Immature natural killer cell (primary cell): ENCODE data around the gene NKD1. TPM values are rescaled to one million over a fixed set of nuclear protein-coding genes. Genes with fewer than 3 reads are reported as not detected.

Source experiments
- DNase-seq, 3 donors: peaks; one replicate each; pipeline ENCODE4 v3.0.0; 2022; ENCODE audit warnings: mixed read lengths in 1 of 3
- H3K27ac Mint-ChIP-seq, 6 donors: one replicate each; pipeline ENCODE4 v1.8.0; 2020; ENCODE audit warnings: mixed read lengths in 6 of 6, mild to moderate bottlenecking in 5 of 6, inconsistent platforms in 4 of 6, moderate library complexity in 3 of 6
- H3K27me3 Mint-ChIP-seq, 3 donors: one replicate each; pipeline ENCODE4 v1.8.0; 2020 to 2021; ENCODE audit warnings: low read depth in 3 of 3, mild to moderate bottlenecking in 3 of 3, mixed read lengths in 3 of 3, moderate library complexity in 3 of 3, inconsistent platforms in 1 of 3
- H3K36me3 Mint-ChIP-seq, 3 donors: one replicate each; pipeline ENCODE4 v1.8.0; 2020; ENCODE audit warnings: mixed read lengths in 3 of 3, inconsistent platforms in 2 of 3, mild to moderate bottlenecking in 2 of 3
- H3K4me1 Mint-ChIP-seq, 2 donors: one replicate each; pipeline ENCODE4 v1.8.0; 2020; ENCODE audit warnings: inconsistent platforms in 2 of 2, mild to moderate bottlenecking in 2 of 2, mixed read lengths in 2 of 2, moderate library complexity in 1 of 2
- H3K4me3 Mint-ChIP-seq, 5 donors: one replicate each; pipeline ENCODE4 v1.8.0; 2020; ENCODE audit warnings: mild to moderate bottlenecking in 5 of 5, mixed read lengths in 5 of 5, inconsistent platforms in 3 of 5, moderate library complexity in 3 of 5
- H3K9me3 Mint-ChIP-seq, 6 donors: one replicate each; pipeline ENCODE4 v1.8.0; 2020; ENCODE audit warnings: mild to moderate bottlenecking in 6 of 6, mixed read lengths in 6 of 6, inconsistent platforms in 4 of 6, moderate library complexity in 3 of 6
- polyA plus RNA-seq, 3 donors: library from polyadenylated mRNA; unstranded; fragments of 300-500 nt; fragmentation: Illumina TruSeq; gene quantifications; one replicate each; pipeline ENCODE4 v1.2.3, GENCODE V29; 2021

NKD1 gene
- polyA plus RNA-seq, 3 donors from 2014 or later: not detected

GRCh38 chr16:50509521-50510341 lies 38.5 kb upstream of the NKD1 start:
- no peak overlapping the region for H3K4me3 Mint-ChIP-seq
- no peak overlapping the region for H3K27ac Mint-ChIP-seq
- peak; percentile 32 to 40 (median 38) for DNase-seq
- H3K4me1 Mint-ChIP-seq: no peaks in the 10 kb centered on the region
- no peaks in the 10 kb centered on the region for H3K36me3 Mint-ChIP-seq
- peaks cover 0 to 6% (median 0%) of the 10 kb centered on the region in 3 donors for H3K27me3 Mint-ChIP-seq
- peaks cover 0 to 2% (median 0%) of the 10 kb centered on the region in 6 donors for H3K9me3 Mint-ChIP-seq

GRCh38 chr16:50515218-50515617 lies 33.0 kb upstream of the NKD1 start:
- H3K27ac Mint-ChIP-seq: no peak overlapping the region
- H3K4me1 Mint-ChIP-seq: no peaks in the 10 kb centered on the region
- H3K36me3 Mint-ChIP-seq: peaks cover 7 to 8% (median 8%) of the 10 kb centered on the region in 3 donors

GRCh38 chr16:50516401-50516800 lies 31.8 kb upstream of the NKD1 start:
- Mint-ChIP-seq H3K4me1 (no peaks in the 10 kb centered on the region), H3K9me3 (peaks cover 12 to 20% (median 14%) of the 10 kb centered on the region in 6 donors), H3K4me3 (no peak overlapping the region), H3K27ac (no peak overlapping the region), H3K27me3 (peaks cover 0 to 15% (median 6%) of the 10 kb centered on the region in 3 donors), H3K36me3 (peaks cover 7 to 8% (median 8%) of the 10 kb centered on the region in 3 donors)
- no peak for DNase-seq

More at GRCh38 chr16:50515218-50515617, 33.0 kb upstream of the NKD1 start:
- peaks cover 0 to 15% (median 2%) of the 10 kb centered on the region in 3 donors for H3K27me3 Mint-ChIP-seq
- no peak for DNase-seq
- H3K4me3 Mint-ChIP-seq: no peak overlapping the region
- H3K9me3 Mint-ChIP-seq: peaks cover 10 to 20% (median 14%) of the 10 kb centered on the region in 6 donors

- H3K9me3 Mint-ChIP-seq: peaks cover 12 to 20% (median 14%) of the 10 kb centered on the region in 6 donors
- H3K27me3 Mint-ChIP-seq: peaks cover 0 to 15% (median 6%) of the 10 kb centered on the region in 3 donors
- H3K36me3 Mint-ChIP-seq: peaks cover 7 to 8% (median 8%) of the 10 kb centered on the region in 3 donors
- H3K4me1 Mint-ChIP-seq: no peaks in the 10 kb centered on the region
- DNase-seq: no peak
- H3K27ac Mint-ChIP-seq: no peak overlapping the region
- no peak overlapping the region for H3K4me3 Mint-ChIP-seq
These were observed 31.3 kb upstream of the NKD1 start for GRCh38 chr16:50516890-50517289.

- peaks cover 0 to 13% (median 8%) of the 10 kb centered on the region in 3 donors for H3K27me3 Mint-ChIP-seq
- H3K4me3 Mint-ChIP-seq: no peak overlapping the region
- no peak overlapping the region for H3K27ac Mint-ChIP-seq
- no peaks in the 10 kb centered on the region for H3K4me1 Mint-ChIP-seq
- DNase-seq: no peak
- peaks cover 12 to 20% (median 14%) of the 10 kb centered on the region in 6 donors for H3K9me3 Mint-ChIP-seq
- peaks cover 7 to 8% (median 8%) of the 10 kb centered on the region in 3 donors for H3K36me3 Mint-ChIP-seq
These were observed 30.5 kb upstream of the NKD1 start for GRCh38 chr16:50517450-50518252.

GRCh38 chr16:50519001-50519400 lies 29.2 kb upstream of the NKD1 start:
- peaks cover 0 to 13% (median 8%) of the 10 kb centered on the region in 3 donors for H3K27me3 Mint-ChIP-seq
- peaks cover 7 to 8% (median 8%) of the 10 kb centered on the region in 3 donors for H3K36me3 Mint-ChIP-seq
- no peak overlapping the region for H3K4me3 Mint-ChIP-seq
- no peak for DNase-seq
- H3K4me1 Mint-ChIP-seq: no peaks in the 10 kb centered on the region
- H3K9me3 Mint-ChIP-seq: peaks cover 12 to 20% (median 14%) of the 10 kb centered on the region in 6 donors
- no peak overlapping the region for H3K27ac Mint-ChIP-seq

GRCh38 chr16:50519602-50520001 lies 28.6 kb upstream of the NKD1 start:
- H3K9me3 Mint-ChIP-seq: peaks cover 12 to 20% (median 14%) of the 10 kb centered on the region in 6 donors
- H3K27me3 Mint-ChIP-seq: peaks cover 3 to 15% (median 9%) of the 10 kb centered on the region in 3 donors
- peaks cover 7 to 9% (median 8%) of the 10 kb centered on the region in 3 donors for H3K36me3 Mint-ChIP-seq
- H3K27ac Mint-ChIP-seq: no peak overlapping the region
- no peak for DNase-seq
- no peaks in the 10 kb centered on the region for H3K4me1 Mint-ChIP-seq
- H3K4me3 Mint-ChIP-seq: no peak overlapping the region

GRCh38 chr16:50520451-50521245 lies 27.5 kb upstream of the NKD1 start:
- Mint-ChIP-seq H3K4me1 (no peaks in the 10 kb centered on the region), H3K27ac (no peak overlapping the region), H3K9me3 (peaks cover 12 to 18% (median 14%) of the 10 kb centered on the region in 6 donors), H3K4me3 (no peak overlapping the region), H3K27me3 (peaks cover 4 to 15% (median 9%) of the 10 kb centered on the region in 3 donors), H3K36me3 (peaks cover 7 to 11% (median 8%) of the 10 kb centered on the region in 3 donors)
- no peak for DNase-seq

- H3K36me3 Mint-ChIP-seq: peaks cover 7 to 10% (median 8%) of the 10 kb centered on the region in 3 donors
- no peak overlapping the region for H3K27ac Mint-ChIP-seq
- no peaks in the 10 kb centered on the region for H3K4me1 Mint-ChIP-seq
- peaks cover 7 to 12% (median 9%) of the 10 kb centered on the region in 3 donors for H3K27me3 Mint-ChIP-seq
- no peak overlapping the region for H3K4me3 Mint-ChIP-seq
- no peak for DNase-seq
- H3K9me3 Mint-ChIP-seq: peaks cover 9 to 12% (median 11%) of the 10 kb centered on the region in 6 donors
These were observed 26.8 kb upstream of the NKD1 start for GRCh38 chr16:50521246-50521900.

- no peak for DNase-seq
- Mint-ChIP-seq H3K27me3 (peaks cover 7 to 11% (median 7%) of the 10 kb centered on the region in 3 donors), H3K4me3 (no peak overlapping the region), H3K4me1 (no peaks in the 10 kb centered on the region), H3K27ac (no peak overlapping the region), H3K36me3 (peaks cover 0 to 3% (median 0%) of the 10 kb centered on the region in 3 donors), H3K9me3 (peaks cover 0 to 4% (median 1%) of the 10 kb centered on the region in 6 donors)
These were observed 25.9 kb upstream of the NKD1 start for GRCh38 chr16:50522324-50522723.

GRCh38 chr16:50523710-50524109 lies 24.5 kb upstream of the NKD1 start:
- peaks cover 0 to 4% (median 2%) of the 10 kb centered on the region in 6 donors for H3K9me3 Mint-ChIP-seq
- H3K4me3 Mint-ChIP-seq: no peak overlapping the region
- H3K27me3 Mint-ChIP-seq: peaks cover 7 to 13% (median 7%) of the 10 kb centered on the region in 3 donors
- no peak overlapping the region for H3K27ac Mint-ChIP-seq
- H3K36me3 Mint-ChIP-seq: peaks cover 0 to 3% (median 0%) of the 10 kb centered on the region in 3 donors
- no peak for DNase-seq
- no peaks in the 10 kb centered on the region for H3K4me1 Mint-ChIP-seq

- no peaks in the 10 kb centered on the region for H3K4me1 Mint-ChIP-seq
- DNase-seq: no peak
- peaks cover 10 to 13% (median 11%) of the 10 kb centered on the region in 3 donors for H3K27me3 Mint-ChIP-seq
- peaks cover 0 to 12% (median 2%) of the 10 kb centered on the region in 6 donors for H3K9me3 Mint-ChIP-seq
- no peak overlapping the region for H3K27ac Mint-ChIP-seq
- no peak overlapping the region for H3K4me3 Mint-ChIP-seq
- H3K36me3 Mint-ChIP-seq: peaks cover 0 to 3% (median 0%) of the 10 kb centered on the region in 3 donors
These were observed 22.9 kb upstream of the NKD1 start for GRCh38 chr16:50525262-50525661.
